ENCODE measurements around the gene CFAP161.

Gene CFAP161

DNA sequence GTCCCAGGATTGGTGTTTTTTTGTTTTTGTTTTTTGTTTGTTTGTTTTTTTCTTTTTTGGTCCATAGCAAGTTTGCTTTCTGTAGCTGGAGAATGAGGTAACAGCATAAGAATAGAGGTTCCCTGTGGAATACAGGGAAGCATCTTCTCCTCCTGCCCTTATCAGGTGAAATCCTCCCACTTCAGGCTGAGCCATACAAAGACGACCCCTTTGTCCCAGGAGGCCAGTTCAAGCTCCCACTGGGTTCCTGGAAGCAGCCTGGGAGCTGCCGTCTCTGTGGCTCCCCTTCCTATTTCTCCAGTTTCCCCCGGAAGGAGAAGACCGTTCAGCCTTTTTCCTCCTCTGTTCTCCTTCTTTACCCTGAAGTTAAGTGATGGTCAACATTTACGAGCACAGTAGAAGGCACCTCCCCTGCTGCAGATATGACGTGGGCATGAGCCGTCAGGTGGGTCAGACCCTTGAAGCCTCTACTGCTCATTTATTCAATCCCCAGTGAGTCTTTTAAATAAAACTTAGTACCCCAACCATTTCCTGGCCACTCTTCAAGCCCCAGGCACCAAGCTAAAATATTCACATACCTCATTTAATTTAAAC is 63.7 kb downstream of the CFAP161 start:
- TF ChIP-seq, protein P1, sequence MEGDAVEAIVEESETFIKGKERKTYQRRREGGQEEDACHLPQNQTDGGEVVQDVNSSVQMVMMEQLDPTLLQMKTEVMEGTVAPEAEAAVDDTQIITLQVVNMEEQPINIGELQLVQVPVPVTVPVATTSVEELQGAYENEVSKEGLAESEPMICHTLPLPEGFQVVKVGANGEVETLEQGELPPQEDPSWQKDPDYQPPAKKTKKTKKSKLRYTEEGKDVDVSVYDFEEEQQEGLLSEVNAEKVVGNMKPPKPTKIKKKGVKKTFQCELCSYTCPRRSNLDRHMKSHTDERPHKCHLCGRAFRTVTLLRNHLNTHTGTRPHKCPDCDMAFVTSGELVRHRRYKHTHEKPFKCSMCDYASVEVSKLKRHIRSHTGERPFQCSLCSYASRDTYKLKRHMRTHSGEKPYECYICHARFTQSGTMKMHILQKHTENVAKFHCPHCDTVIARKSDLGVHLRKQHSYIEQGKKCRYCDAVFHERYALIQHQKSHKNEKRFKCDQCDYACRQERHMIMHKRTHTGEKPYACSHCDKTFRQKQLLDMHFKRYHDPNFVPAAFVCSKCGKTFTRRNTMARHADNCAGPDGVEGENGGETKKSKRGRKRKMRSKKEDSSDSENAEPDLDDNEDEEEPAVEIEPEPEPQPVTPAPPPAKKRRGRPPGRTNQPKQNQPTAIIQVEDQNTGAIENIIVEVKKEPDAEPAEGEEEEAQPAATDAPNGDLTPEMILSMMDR (IDR thresholded peaks at IDR 0.05; ENCODE audit: borderline replicate concordance, insufficient read depth, low read depth, low read length), result no peak
- H3K4me3 ChIP-seq (ENCODE audit: low read depth, low read length), result no peak overlapping the region

Data from GM12875 (cell line).